Sigmoid colon (tissue), 7 donors: ENCODE measurements around the gene GEMIN8. TPM values are rescaled to one million over a fixed set of nuclear protein-coding genes. Genes with fewer than 3 reads are reported as not detected.

Experiments
- DNase-seq: peaks from one replicate; pipeline ENCODE4 v3.0.0-alpha.2; 2019
- H3K27ac ChIP-seq, 4 donors: fragments of 200-600 bp; sonication (generic); one replicate each; pipeline ENCODE4 v1.5.1; 2016 to 2019; ENCODE audit warnings: mild to moderate bottlenecking in 1 of 4
- H3K27me3 ChIP-seq, 3 donors: fragments of 200-600 bp; sonication (generic); one replicate each; pipeline ENCODE4 v1.5.1; 2019; ENCODE audit warnings: mild to moderate bottlenecking in 1 of 3
- H3K36me3 ChIP-seq, 4 donors: fragments of 200-600 bp; sonication (generic); one replicate each; pipeline ENCODE4 v1.5.1; 2016 to 2019
- H3K4me1 ChIP-seq, 4 donors: fragments of 200-600 bp; sonication (generic); one replicate each; pipeline ENCODE4 v1.5.1; 2017 to 2019
- H3K4me3 ChIP-seq, 4 donors: fragments of 200-600 bp; sonication (generic); one replicate each; pipeline ENCODE4 v1.5.1; 2017 to 2019; ENCODE audit warnings: mild to moderate bottlenecking in 2 of 4, moderate library complexity in 1 of 4
- H3K9me3 ChIP-seq, 4 donors: fragments of 200-600 bp in 3 of 4; sonication (generic) in 3 of 4; one replicate each; pipeline versions ENCODE4 v1.5.1 to v1.6.1; 2013 to 2019
- CTCF ChIP-seq, 4 experiments: fragments of 450-650 bp in 3 of 4; fragments of 200-600 bp in 1 of 4; IDR thresholded peaks; one replicate each; pipeline ENCODE4 v1.5.1; 2016 to 2019; ENCODE audit warnings: antibody characterized with exemption in 4 of 4, mild to moderate bottlenecking in 3 of 4, moderate library complexity in 2 of 4
- EP300 ChIP-seq, 4 donors: sonication (generic); formaldehyde crosslinking; IDR thresholded peaks; one replicate each; pipeline ENCODE4 v1.6.1; 2017; ENCODE audit warnings: antibody characterized with exemption in 4 of 4
- POLR2A ChIP-seq, 2 donors: fragments of 450-650 bp; IDR thresholded peaks; one replicate each; pipeline ENCODE4 v1.6.1; 2016; ENCODE audit warnings: antibody characterized with exemption in 2 of 2, mild to moderate bottlenecking in 2 of 2, moderate library complexity in 2 of 2
- POLR2AphosphoS5 ChIP-seq, 4 donors: sonication (generic); formaldehyde crosslinking; IDR thresholded peaks; one replicate each; pipeline ENCODE4 v1.6.1; 2017; ENCODE audit warnings: antibody characterized with exemption in 4 of 4
- WGBS, 2 donors: extraction: QIAGEN DNeasy Blood & Tissue Kit; methylation state at CpG; one replicate each; pipeline ENCODE4 v1.1.7; 2013; 5-methylcytosine and 5-hydroxymethylcytosine counted together
- intact Hi-C: fragments of 100-400 bp; cut with DNase I; formaldehyde crosslinking; loops from one replicate; pipeline ENCODE4 v1.15.1; 2023
- polyA plus RNA-seq, 3 donors: library from polyadenylated mRNA; stranded (reverse); fragments of 200-250 nt; gene quantifications; one replicate each; pipeline ENCODE4 v1.2.3, GENCODE V29; 2013
- total RNA-seq, 4 donors: library from RNA; depleted of rRNA; stranded (reverse); fragments of >200 nt; gene quantifications; one replicate each; pipeline ENCODE4 v1.1.0, GENCODE V29; 2016
- donor health status: healthy with polysubstance abuse.
- donor health status: Bipolar disorder and iron deficiency.
- donor health status: healthy.

Gene GEMIN8
- total and polyA plus RNA-seq, 7 donors: 9.5 to 28.5 (median 19.3) TPM

GRCh38 chrX:14065800-14066199, 36.1 kb upstream of the GEMIN8 start:
- H3K4me1 ChIP-seq: no peaks in the 10 kb centered on the region
- intact Hi-C loops: no loop called here
- no peak overlapping the region for H3K27ac ChIP-seq
- no peaks in the 10 kb centered on the region for H3K27me3 ChIP-seq
- no peak for TF ChIP-seq POLR2A (IDR thresholded peaks at IDR 0.05)
- no peak for TF ChIP-seq CTCF (IDR thresholded peaks at IDR 0.05)
- no peak for TF ChIP-seq POLR2AphosphoS5 (IDR thresholded peaks at IDR 0.05)
- TF ChIP-seq EP300 (IDR thresholded peaks at IDR 0.05): no peak
- no peaks in the 10 kb centered on the region for H3K9me3 ChIP-seq
- 96% methylated on average over 21 of the region's 21 CpGs for WGBS, 2 donors
- H3K36me3 ChIP-seq: no peaks in the 10 kb centered on the region
- no peak overlapping the region for H3K4me3 ChIP-seq
- DNase-seq: no peak

DNA sequence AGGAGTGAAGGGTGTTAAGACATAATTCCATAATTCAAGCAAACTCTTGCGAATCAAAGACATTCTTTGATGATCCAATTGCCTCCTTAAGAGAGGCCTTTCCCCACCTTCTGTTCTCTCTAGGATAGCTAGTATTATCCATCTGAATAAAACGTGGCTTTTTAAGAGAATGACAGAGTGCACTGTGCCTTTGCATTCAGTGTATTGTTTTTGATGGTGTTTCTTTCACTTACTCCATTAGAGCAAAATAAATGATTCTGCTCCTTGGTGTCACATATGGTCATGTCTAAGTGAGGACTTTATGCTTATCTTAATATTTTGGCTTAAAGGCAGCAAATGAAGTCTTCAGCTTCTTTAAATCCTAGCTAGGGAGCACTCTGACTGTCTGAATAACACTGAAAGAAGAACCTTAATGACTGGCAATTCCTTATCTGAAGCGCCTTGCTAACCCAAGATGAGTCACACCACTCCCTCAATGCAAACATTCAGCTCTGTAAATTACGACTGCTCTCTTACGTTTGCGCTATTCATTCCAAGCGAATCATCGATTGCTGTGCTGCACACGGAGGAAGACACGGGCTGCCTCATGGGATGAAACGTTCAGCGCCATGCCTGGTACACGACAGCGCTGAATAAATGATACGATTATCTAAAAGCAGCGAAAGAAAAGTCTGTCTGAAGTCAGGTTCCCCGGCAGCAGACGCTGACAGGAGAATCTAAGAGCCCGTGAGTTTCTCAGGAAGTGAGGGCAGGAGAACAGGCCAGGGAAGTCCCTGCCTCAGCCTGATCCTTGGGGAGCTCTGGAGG, 35.1 kb upstream of the GEMIN8 start:
- 20 to 65% methylated on average over 19 of the region's 19 CpGs for WGBS, 2 donors
- no peaks in the 10 kb centered on the region for H3K9me3 ChIP-seq
- no peak overlapping the region for H3K27ac ChIP-seq
- no peaks in the 10 kb centered on the region for H3K27me3 ChIP-seq
- TF ChIP-seq POLR2AphosphoS5 (IDR thresholded peaks at IDR 0.05) (no peak), CTCF (IDR thresholded peaks at IDR 0.05) (no peak), POLR2A (IDR thresholded peaks at IDR 0.05) (no peak), EP300 (IDR thresholded peaks at IDR 0.05) (no peak)
- H3K36me3 ChIP-seq: no peaks in the 10 kb centered on the region
- H3K4me3 ChIP-seq: no peak overlapping the region
- no peak for DNase-seq
- intact Hi-C loops: no loop called here
- H3K4me1 ChIP-seq: no peaks in the 10 kb centered on the region

GRCh38 chrX:14062524-14062923, 32.8 kb upstream of the GEMIN8 start:
- Histone ChIP-seq H3K4me1 (no peaks in the 10 kb centered on the region), H3K27me3 (no peaks in the 10 kb centered on the region), H3K27ac (no peak overlapping the region), H3K36me3 (no peaks in the 10 kb centered on the region), H3K9me3 (no peaks in the 10 kb centered on the region), H3K4me3 (no peak overlapping the region)
- DNase-seq: no peak
- WGBS, 2 donors: 31 to 71% methylated on average over 1 of the region's 1 CpG
- intact Hi-C loops: no loop called here
- TF ChIP-seq POLR2A (IDR thresholded peaks at IDR 0.05) (no peak), CTCF (IDR thresholded peaks at IDR 0.05) (no peak), EP300 (IDR thresholded peaks at IDR 0.05) (no peak), POLR2AphosphoS5 (IDR thresholded peaks at IDR 0.05) (no peak)

- no peaks in the 10 kb centered on the region for H3K4me1 ChIP-seq
- TF ChIP-seq EP300 (IDR thresholded peaks at IDR 0.05): no peak
- TF ChIP-seq POLR2A (IDR thresholded peaks at IDR 0.05): no peak
- WGBS, 2 donors: 78 to 87% methylated on average over 1 of the region's 1 CpG
- no peak for DNase-seq
- H3K9me3 ChIP-seq: no peaks in the 10 kb centered on the region
- intact Hi-C loops: no loop called here
- H3K27ac ChIP-seq: no peak overlapping the region
- H3K36me3 ChIP-seq: no peaks in the 10 kb centered on the region
- no peak overlapping the region for H3K4me3 ChIP-seq
- no peaks in the 10 kb centered on the region for H3K27me3 ChIP-seq
Observed at GRCh38 chrX:14056206-14056605, 26.5 kb upstream of the GEMIN8 start.

DNA sequence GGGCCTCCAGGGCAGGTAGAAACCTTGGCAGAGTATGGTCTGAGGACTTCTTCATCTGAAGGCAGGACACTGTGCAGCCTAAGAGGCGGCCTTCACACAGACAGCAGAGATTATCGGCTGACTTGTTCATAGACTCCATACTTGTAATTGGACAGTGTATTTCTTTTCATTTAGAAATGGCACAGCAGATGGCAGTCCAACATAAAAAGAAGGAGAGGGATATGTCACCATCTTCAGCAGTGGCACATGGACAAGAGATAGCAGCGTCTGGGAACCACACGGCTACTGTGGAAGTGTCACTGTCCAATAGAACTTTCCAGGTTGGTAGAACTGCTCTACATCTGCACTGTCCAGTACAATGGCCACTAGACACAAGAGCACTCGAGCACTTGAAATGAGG, 21.7 kb upstream of the GEMIN8 start:
- WGBS, 2 donors: 42 to 74% methylated on average over 5 of the region's 5 CpGs
- no peak for TF ChIP-seq CTCF (IDR thresholded peaks at IDR 0.05)
- no peak for TF ChIP-seq EP300 (IDR thresholded peaks at IDR 0.05)
- no peak for TF ChIP-seq POLR2A (IDR thresholded peaks at IDR 0.05)
- no peak for TF ChIP-seq POLR2AphosphoS5 (IDR thresholded peaks at IDR 0.05)
- Histone ChIP-seq H3K4me1 (no peaks in the 10 kb centered on the region), H3K36me3 (no peaks in the 10 kb centered on the region), H3K27ac (no peak overlapping the region), H3K9me3 (no peaks in the 10 kb centered on the region), H3K4me3 (no peak overlapping the region), H3K27me3 (no peaks in the 10 kb centered on the region)
- intact Hi-C loops: loop anchor here (5.0 kb wide), 1 partner anchor 1091 kb away; no protein-coding TSS in a partner anchor
- no peak for DNase-seq
